GM12892 (cell line): ENCODE measurements around the gene PAAF1.

Experiments
- POLR2A ChIP-seq: IDR thresholded peaks from 2 replicates; pipeline ENCODE4 v1.6.1; 2011; ENCODE audit warnings: low read depth, low read length, control low read depth
- POLR2AphosphoS5 ChIP-seq: IDR thresholded peaks from 2 replicates; pipeline ENCODE4 v1.6.1; 2011; ENCODE audit warnings: low read depth, low read length, control low read depth
- TAF1 ChIP-seq: IDR thresholded peaks from 2 replicates; pipeline ENCODE4 v1.6.1; 2011; ENCODE audit warnings: low read depth, mild to moderate bottlenecking, control low read depth, low read length, borderline replicate concordance

- no peak for TF ChIP-seq POLR2AphosphoS5
- no peak for TF ChIP-seq POLR2A
- no peak for TF ChIP-seq TAF1
Measured at GRCh38 chr11:73949246-73949645, 72.4 kb downstream of the PAAF1 start.
